Measurements from ENCODE around the gene MAML1.
"Not testable (repeated sequence)": the region's sequence is repeated elsewhere in the genome, so short reads cannot be mapped to it uniquely, and the experiment has no call there.

MAML1 gene

GRCh38 chr5:179734536-179735164 is 2.0 kb downstream of the MAML1 start:
- no peak for DNase-seq

- no peak for DNase-seq
Observed at GRCh38 chr5:179738742-179739141, 6.1 kb downstream of the MAML1 start.

- not testable (repeated sequence) for DNase-seq
Observed at GRCh38 chr5:179744106-179744505, 11.5 kb downstream of the MAML1 start.

- no peak for DNase-seq
Observed at GRCh38 chr5:179746872-179747271, 14.2 kb downstream of the MAML1 start.

GRCh38 chr5:179747811-179748210 is 15.2 kb downstream of the MAML1 start:
- no peak for DNase-seq

GRCh38 chr5:179749857-179750508 is 17.4 kb downstream of the MAML1 start:
- no peak for DNase-seq

GRCh38 chr5:179753971-179754370 is 21.3 kb downstream of the MAML1 start:
- no peak for DNase-seq

GRCh38 chr5:179755022-179755421 is 22.4 kb downstream of the MAML1 start:
- DNase-seq = no peak

- DNase-seq = no peak
Observed at GRCh38 chr5:179758955-179759354, 26.3 kb downstream of the MAML1 start.

- DNase-seq = no peak
Observed at GRCh38 chr5:179759581-179760551, 27.2 kb downstream of the MAML1 start.

- DNase-seq = no peak
Observed at GRCh38 chr5:179762079-179762780, 29.6 kb downstream of the MAML1 start.

- no peak for DNase-seq
Observed at GRCh38 chr5:179762781-179763176, 30.2 kb downstream of the MAML1 start.

GRCh38 chr5:179763215-179763945 is 30.8 kb downstream of the MAML1 start:
- peak; percentile 1 for DNase-seq

GRCh38 chr5:179764056-179764455 is 31.4 kb downstream of the MAML1 start:
- DNase-seq = no peak

- DNase-seq = no peak
Observed at GRCh38 chr5:179765400-179765799, 32.8 kb downstream of the MAML1 start.

- no peak for DNase-seq
Observed at GRCh38 chr5:179766021-179766725, 33.6 kb downstream of the MAML1 start.

- DNase-seq = no peak
Observed at GRCh38 chr5:179766726-179767455, 34.3 kb downstream of the MAML1 start.

GRCh38 chr5:179767496-179768100 is 35.0 kb downstream of the MAML1 start:
- no peak for DNase-seq

GRCh38 chr5:179768326-179769085 is 35.9 kb downstream of the MAML1 start:
- no peak for DNase-seq

- no peak for DNase-seq
Observed at GRCh38 chr5:179769271-179769670, 36.6 kb downstream of the MAML1 start.
